GM21367 (cell line): ENCODE results near the gene AKIRIN2.
"Not testable (repeated sequence)": the region's sequence is repeated elsewhere in the genome, so short reads cannot be mapped to it uniquely, and the experiment has no call there.

ENCODE experiments used
- ATAC-seq: cut with Tn5 transposase; IDR thresholded peaks from one replicate; pipeline ENCODE4 v1.9.1; 2021; ENCODE audit not compliant: unreplicated experiment

AKIRIN2 gene

GRCh38 chr6:87687893-87688292, 14.1 kb downstream of the AKIRIN2 start:
- ATAC-seq = not testable (repeated sequence)

DNA sequence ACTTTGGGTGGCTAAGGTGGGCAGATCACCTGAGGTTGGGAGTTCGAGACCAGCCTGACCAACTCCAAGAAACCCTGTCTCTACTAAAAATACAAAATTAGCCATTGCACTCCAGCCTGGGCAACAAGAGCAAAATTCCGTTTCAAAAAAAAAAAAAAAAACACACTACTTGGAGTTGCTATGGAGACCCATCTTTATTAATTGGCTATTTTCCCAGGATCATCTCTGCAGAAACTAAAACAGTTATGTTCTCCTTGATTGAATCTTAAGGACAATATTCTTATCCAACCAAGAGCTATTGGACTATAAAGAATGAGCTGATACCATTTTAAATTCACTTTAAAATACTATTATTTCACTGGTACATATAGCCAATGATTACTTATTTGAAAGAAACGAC, 14.7 kb downstream of the AKIRIN2 start:
- ATAC-seq = no peak

GRCh38 chr6:87686636-87687205, 15.3 kb downstream of the AKIRIN2 start:
- not testable (repeated sequence) for ATAC-seq

DNA sequence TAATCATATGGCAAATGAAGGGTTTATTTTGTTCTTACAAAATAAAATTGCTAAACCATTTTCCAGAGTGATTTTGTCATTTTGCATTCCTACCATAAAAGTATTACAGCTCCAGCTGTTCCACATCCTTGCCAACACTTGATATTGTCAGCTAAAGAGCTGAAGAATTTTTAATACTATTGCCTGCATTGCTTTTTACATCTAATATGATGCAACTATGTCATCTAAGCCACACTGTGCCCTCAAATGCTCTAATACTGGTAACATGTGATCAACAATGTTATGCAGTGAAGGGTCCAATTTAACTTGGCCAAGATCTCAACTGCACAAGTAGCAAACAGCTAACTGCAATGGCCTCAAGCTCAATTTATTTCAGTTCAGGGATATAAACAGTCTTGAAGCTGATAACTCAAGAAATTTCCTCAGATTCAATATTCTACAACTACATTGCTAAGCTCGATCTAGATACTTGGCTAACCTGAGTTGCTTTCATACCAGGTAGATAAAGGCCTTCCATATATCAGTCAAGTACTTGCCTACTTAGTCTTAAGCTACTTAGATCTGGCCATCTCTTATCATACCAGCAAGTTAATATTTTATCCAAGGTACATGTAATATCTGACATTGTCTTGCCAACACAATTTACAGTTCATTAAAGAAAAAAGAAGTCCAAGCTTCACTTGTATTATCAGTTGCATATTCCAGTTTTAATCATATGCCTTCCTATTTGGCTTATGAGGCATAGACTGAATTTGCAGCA, 17.0 kb downstream of the AKIRIN2 start:
- ATAC-seq = no peak

DNA sequence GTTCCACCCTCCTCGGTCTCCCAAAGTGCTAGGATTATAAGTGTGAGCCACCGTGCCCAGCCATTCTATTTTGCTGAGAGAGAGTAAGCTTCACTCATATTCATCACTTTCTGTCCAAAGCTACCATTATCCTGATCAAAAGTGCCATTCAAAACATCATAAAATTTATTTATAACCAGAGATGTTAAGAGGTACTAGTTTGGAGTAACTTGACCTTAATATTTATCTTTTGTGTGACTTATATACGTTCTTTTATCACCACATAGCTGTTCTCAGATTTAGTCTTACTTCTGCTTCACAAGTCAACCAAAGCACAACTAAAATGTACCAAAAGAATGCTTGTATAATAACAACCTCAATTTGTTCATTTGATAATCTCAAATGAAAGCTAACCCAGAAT, 18.1 kb downstream of the AKIRIN2 start:
- no peak for ATAC-seq

DNA sequence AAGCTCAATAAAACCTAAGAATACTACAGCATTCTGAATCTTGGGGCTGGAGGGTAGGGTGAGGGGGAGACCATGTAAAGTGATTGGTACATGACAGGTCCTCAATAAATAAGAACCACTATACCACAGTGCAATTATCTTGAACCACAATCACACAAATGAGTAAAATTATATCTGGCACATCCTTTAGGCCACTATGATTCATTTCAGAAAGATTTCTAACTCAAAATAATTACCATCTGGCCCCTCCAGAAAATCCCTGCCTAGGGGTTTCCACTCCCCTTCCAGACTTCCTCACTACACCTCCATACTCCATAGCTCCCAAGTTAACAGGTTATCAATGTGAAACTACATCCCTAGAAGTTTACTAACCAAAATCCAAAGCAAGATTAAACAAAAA, 19.7 kb downstream of the AKIRIN2 start:
- no peak for ATAC-seq

DNA sequence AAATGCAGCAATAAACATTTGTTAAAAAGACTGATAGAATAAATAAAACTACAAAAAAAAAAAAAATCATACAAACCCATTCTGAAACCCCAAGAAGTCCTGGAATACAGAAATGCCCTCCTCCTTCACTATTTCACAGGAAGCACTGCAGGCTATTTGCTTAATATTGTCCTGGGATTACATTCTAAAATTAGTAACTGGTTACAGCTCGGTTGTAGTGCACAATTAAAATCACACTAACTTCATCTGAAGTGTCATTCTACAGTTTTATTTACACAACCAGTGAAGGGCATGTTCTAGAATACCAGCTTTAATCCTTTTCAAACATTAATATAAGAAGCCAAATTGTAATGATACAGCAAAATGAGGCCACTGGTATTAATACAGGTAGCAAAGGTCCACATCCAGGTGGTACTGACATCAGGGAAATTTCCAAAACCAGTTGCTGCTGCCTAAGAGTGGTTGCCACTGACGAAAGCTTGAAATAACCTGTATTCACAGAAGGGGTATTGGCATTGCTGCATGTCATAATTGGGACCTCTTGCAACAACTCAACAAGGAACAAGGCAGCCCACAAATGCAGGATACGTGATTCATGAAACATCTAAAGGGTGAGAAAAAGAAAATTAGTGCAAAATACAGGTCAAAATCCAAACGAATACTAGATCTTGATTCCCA, 26.9 kb downstream of the AKIRIN2 start:
- no peak for ATAC-seq

GRCh38 chr6:87674290-87674689, 27.7 kb downstream of the AKIRIN2 start:
- no peak for ATAC-seq

DNA sequence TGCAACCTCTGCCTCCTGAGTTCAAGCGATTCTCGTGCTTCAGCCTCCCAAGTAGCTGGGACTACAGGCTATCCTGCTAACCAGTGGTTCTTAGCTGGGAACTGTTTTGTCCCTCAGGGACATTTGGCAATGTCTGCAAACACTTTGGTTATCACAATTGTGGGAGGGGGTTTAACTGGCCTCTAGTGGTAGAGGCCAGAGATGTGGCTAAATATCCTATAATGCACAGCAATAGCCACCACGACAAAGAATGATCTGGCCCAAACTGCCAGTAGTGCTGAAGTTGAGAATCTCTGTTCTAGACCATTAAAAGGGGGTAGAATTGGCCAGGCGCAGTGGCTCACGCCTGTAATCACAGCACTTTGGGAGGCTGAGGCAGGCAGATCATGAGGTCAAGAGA, 28.8 kb downstream of the AKIRIN2 start:
- ATAC-seq = no peak

- ATAC-seq = no peak
These were observed 29.4 kb downstream of the AKIRIN2 start for GRCh38 chr6:87672641-87673040.

DNA sequence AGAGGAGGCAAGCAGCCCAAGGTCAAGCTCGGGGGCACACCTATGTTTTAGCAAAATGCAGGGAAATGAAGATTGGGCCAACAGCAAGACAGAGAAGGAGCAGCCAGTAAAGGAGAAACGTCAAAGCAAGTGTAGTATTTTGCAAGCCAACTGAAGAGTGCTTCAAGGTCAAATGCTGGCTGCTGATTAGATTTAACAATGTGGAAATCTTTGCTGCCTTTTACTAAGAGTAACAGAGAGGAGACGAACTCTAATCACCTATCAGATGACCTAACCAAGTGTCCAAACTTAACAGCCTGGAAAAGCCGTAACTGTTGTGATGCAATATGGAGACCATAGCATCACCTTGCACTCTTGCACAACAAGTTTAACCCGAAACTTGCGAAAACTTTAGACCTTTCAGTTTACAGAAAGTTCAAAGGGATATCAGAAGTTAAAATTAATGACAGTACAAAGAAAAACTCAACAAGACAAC, 30.4 kb downstream of the AKIRIN2 start:
- no peak for ATAC-seq

DNA sequence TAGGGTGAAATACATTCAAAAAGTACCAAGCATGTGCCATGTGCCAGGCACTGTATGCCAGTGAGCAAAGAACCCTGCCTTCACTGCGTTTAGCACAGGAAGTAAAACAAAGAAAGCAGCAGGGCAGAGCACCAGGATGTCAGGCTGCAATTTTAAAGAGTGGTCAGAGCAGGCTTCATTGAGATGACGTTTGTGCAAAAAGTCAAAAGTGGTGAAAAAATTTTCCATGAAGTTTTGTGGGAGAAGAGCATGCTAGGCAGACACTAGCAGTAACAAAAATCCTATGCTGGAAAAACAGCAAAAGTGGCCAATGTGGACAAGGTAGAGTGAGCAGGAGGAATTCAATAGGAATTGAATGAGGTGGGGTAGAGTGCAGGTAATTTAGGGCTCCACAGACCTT, 31.3 kb downstream of the AKIRIN2 start:
- ATAC-seq = no peak

DNA sequence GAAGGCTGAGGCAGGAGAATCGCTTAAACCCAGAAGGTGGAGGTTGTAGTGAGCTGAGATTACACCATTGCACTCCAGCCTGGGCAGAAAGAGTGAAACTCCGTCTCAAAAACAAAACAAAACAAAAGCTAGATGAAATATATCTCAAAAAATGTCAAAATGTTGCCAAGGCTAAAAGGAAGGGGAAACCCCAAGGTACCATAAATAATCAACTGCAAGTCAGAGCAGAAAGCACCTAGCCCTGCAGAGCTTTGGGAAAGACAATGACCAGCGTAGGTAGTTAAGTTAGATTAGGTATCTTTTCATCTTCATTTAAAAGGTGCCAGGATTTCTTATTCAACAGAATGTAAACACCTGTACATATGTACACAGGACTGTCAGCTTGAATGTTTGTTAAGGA, 33.0 kb downstream of the AKIRIN2 start:
- ATAC-seq = no peak

DNA sequence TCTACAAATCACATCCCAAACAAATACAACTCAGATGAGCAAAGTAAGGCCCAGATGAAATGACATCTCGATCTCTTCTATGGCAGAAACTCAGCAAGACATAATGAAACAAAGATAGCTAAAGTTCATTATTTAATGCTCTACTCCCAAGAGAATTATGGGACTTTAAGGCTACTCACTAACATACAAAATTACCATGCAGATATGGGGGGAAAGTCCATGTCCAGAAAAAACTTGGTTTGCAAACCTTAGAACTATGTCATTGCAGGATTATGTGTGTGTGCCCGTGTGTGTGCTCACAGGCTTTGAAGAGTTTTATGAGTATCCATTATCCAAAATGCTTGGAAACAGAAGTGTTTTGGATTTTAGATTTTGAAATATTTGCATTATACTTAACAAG, 34.0 kb downstream of the AKIRIN2 start:
- no peak for ATAC-seq

GRCh38 chr6:87667032-87667431, 35.0 kb downstream of the AKIRIN2 start:
- no peak for ATAC-seq

GRCh38 chr6:87664921-87665485, 37.0 kb downstream of the AKIRIN2 start:
- no peak for ATAC-seq

DNA sequence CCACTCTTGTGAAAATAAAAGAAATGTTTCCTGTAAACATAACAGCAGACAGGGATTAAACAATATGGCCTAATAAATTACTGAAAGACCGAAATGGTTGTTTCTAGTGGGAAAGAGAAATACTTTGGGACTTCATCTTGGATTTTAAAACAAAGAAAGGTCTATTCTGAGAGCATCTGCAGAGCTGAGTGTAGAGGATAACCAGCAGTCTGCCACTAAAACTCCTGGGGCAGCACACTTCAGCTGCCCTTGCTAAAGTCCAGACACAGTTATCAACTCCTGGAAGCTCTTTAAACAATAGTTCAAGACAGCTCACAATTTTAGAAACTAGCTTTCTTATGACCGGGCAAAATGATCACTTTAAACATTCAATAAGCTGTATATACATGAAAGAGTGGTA, 38.6 kb downstream of the AKIRIN2 start:
- ATAC-seq = no peak

DNA sequence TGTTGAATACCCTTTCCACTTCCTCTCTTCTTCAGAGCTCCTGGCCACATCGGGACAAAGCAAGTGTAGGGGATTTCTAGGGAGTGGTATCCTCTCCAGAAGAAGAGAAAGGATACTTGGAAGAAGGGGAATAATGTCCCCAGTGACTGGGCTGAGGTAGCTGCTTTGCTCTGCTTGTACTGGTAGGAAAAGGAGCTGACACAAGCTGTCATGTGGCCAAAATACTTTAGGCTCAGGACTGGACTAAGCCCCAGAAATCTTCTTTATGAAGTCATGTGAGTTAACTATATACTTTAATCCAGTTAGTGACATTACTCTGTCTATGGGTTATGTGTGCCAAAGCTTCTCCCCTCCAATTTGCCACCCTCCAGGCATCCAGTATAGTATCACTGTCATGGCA, 40.5 kb downstream of the AKIRIN2 start:
- ATAC-seq = no peak

GRCh38 chr6:87661016-87661415, 41.0 kb downstream of the AKIRIN2 start:
- no peak for ATAC-seq

- no peak for ATAC-seq
These were observed 41.7 kb downstream of the AKIRIN2 start for GRCh38 chr6:87660226-87660911.

- ATAC-seq = no peak
These were observed 43.5 kb downstream of the AKIRIN2 start for GRCh38 chr6:87658516-87658915.
